ENCODE results near the gene HTATIP2. TPM values are rescaled to one million over a fixed set of nuclear protein-coding genes. Genes with fewer than 3 reads are reported as not detected.

Gene HTATIP2
- total and polyA plus RNA-seq, 9 of the 15 experiments (the other 6 are each of a cell fraction or from before 2014, with no cell fraction given) = 48.3 to 90.9 (median 64.4) TPM

DNA sequence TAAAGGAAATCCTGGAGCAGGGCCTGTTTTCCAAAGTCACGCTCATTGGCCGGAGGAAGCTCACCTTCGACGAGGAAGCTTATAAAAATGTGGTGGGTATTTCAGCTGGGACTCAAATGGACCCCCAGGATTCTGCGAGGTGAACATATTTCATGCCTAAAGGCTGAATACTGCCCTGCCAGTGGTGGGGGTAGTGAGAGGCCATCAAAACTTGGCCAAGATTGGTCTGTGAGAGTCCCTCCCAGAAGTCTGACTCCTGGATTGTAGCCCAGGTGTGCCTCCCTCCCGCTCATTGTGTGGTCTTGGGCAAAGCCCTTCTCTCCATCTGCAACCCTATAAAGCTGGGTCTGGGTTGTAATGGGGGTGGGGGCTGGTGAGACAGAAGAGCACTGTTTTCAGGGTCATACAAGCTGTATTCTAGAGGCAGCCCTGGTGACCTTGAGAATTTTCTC, 853 bp downstream of the HTATIP2 start (continued):
- TF ChIP-seq, protein P1, sequence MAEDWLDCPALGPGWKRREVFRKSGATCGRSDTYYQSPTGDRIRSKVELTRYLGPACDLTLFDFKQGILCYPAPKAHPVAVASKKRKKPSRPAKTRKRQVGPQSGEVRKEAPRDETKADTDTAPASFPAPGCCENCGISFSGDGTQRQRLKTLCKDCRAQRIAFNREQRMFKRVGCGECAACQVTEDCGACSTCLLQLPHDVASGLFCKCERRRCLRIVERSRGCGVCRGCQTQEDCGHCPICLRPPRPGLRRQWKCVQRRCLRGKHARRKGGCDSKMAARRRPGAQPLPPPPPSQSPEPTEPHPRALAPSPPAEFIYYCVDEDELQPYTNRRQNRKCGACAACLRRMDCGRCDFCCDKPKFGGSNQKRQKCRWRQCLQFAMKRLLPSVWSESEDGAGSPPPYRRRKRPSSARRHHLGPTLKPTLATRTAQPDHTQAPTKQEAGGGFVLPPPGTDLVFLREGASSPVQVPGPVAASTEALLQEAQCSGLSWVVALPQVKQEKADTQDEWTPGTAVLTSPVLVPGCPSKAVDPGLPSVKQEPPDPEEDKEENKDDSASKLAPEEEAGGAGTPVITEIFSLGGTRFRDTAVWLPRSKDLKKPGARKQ (CRISPR knock-in tag; IDR thresholded peaks at IDR 0.05) = no peak
- TF ChIP-seq, protein P2, sequence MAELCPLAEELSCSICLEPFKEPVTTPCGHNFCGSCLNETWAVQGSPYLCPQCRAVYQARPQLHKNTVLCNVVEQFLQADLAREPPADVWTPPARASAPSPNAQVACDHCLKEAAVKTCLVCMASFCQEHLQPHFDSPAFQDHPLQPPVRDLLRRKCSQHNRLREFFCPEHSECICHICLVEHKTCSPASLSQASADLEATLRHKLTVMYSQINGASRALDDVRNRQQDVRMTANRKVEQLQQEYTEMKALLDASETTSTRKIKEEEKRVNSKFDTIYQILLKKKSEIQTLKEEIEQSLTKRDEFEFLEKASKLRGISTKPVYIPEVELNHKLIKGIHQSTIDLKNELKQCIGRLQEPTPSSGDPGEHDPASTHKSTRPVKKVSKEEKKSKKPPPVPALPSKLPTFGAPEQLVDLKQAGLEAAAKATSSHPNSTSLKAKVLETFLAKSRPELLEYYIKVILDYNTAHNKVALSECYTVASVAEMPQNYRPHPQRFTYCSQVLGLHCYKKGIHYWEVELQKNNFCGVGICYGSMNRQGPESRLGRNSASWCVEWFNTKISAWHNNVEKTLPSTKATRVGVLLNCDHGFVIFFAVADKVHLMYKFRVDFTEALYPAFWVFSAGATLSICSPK (IDR thresholded peaks at IDR 0.05; ENCODE audit: borderline replicate concordance) = no peak
- TF ChIP-seq CXXC5 (CRISPR knock-in tag; IDR thresholded peaks at IDR 0.05) = no peak
- TF ChIP-seq ARID1B (IDR thresholded peaks at IDR 0.05) = no peak; the same call in 1 of the 2 replicates
- no peak for TF ChIP-seq ZNF41 (CRISPR knock-in tag; conservative IDR thresholded peaks at IDR 0.05)
- TF ChIP-seq NUFIP1 (IDR thresholded peaks at IDR 0.05; ENCODE audit: partially characterized antibody) = no peak
- TF ChIP-seq, protein P3, sequence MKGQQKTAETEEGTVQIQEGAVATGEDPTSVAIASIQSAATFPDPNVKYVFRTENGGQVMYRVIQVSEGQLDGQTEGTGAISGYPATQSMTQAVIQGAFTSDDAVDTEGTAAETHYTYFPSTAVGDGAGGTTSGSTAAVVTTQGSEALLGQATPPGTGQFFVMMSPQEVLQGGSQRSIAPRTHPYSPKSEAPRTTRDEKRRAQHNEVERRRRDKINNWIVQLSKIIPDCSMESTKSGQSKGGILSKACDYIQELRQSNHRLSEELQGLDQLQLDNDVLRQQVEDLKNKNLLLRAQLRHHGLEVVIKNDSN (CRISPR knock-in tag; IDR thresholded peaks at IDR 0.05) = no peak
- no peak for TF ChIP-seq ELF4 (CRISPR knock-in tag; IDR thresholded peaks at IDR 0.05)
- TF ChIP-seq, protein P4, sequence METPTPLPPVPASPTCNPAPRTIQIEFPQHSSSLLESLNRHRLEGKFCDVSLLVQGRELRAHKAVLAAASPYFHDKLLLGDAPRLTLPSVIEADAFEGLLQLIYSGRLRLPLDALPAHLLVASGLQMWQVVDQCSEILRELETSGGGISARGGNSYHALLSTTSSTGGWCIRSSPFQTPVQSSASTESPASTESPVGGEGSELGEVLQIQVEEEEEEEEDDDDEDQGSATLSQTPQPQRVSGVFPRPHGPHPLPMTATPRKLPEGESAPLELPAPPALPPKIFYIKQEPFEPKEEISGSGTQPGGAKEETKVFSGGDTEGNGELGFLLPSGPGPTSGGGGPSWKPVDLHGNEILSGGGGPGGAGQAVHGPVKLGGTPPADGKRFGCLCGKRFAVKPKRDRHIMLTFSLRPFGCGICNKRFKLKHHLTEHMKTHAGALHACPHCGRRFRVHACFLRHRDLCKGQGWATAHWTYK (CRISPR knock-in tag; IDR thresholded peaks at IDR 0.05) = no peak
- no peak for TF ChIP-seq POU5F1 (IDR thresholded peaks at IDR 0.05; ENCODE audit: borderline replicate concordance, low read depth, low read length, partially characterized antibody)
- no peak for TF ChIP-seq FIP1L1 (IDR thresholded peaks at IDR 0.05; ENCODE audit: low read depth, low read length, poor library complexity, severe bottlenecking)
- no peak for TF ChIP-seq CBX1 (IDR thresholded peaks at IDR 0.05; ENCODE audit: low read depth)
- no peak for TF ChIP-seq ZEB2 (IDR thresholded peaks at IDR 0.05)
- TF ChIP-seq CTBP1 (IDR thresholded peaks at IDR 0.05; ENCODE audit: borderline replicate concordance) = no peak
- TF ChIP-seq, protein P5, sequence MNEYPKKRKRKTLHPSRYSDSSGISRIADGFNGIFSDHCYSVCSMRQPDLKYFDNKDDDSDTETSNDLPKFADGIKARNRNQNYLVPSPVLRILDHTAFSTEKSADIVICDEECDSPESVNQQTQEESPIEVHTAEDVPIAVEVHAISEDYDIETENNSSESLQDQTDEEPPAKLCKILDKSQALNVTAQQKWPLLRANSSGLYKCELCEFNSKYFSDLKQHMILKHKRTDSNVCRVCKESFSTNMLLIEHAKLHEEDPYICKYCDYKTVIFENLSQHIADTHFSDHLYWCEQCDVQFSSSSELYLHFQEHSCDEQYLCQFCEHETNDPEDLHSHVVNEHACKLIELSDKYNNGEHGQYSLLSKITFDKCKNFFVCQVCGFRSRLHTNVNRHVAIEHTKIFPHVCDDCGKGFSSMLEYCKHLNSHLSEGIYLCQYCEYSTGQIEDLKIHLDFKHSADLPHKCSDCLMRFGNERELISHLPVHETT (CRISPR knock-in tag; conservative IDR thresholded peaks at IDR 0.05 in 1 of 2, IDR thresholded peaks at IDR 0.05 in 1 of 2) = no peak
- no peak for TF ChIP-seq NR1H2 (CRISPR knock-in tag; IDR thresholded peaks at IDR 0.05)
- TF ChIP-seq, protein P6, sequence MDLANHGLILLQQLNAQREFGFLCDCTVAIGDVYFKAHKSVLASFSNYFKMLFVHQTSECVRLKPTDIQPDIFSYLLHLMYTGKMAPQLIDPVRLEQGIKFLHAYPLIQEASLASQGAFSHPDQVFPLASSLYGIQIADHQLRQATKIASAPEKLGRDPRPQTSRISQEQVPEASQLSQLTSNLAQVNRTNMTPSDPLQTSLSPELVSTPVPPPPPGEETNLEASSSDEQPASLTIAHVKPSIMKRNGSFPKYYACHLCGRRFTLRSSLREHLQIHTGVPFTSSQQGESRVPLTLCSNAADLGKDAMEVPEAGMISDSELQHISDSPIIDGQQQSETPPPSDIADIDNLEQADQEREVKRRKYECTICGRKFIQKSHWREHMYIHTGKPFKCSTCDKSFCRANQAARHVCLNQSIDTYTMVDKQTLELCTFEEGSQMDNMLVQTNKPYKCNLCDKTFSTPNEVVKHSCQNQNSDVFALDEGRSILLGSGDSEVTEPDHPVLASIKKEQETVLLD (IDR thresholded peaks at IDR 0.05) = no peak
- TF ChIP-seq PCBP2 (IDR thresholded peaks at IDR 0.05; ENCODE audit: low read depth, low read length, poor library complexity, severe bottlenecking) = no peak
- TF ChIP-seq SRSF7 (optimal IDR thresholded peaks at IDR 0.05; ENCODE audit: low read depth, low read length) = no peak

All from K562 (cell line).